Measurements from ENCODE around the gene AKAP8L.
"Not testable (repeated sequence)": the region's sequence is repeated elsewhere in the genome, so short reads cannot be mapped to it uniquely, and the experiment has no call there.

Gene AKAP8L

GRCh38 chr19:15378534-15379082 lies 40.2 kb downstream of the AKAP8L start:
- DNase-seq: no peak

- DNase-seq: no peak
Measured at GRCh38 chr19:15374796-15375440, 43.9 kb downstream of the AKAP8L start.

- no peak for DNase-seq
Measured at GRCh38 chr19:15374105-15374651, 44.6 kb downstream of the AKAP8L start.

- DNase-seq: no peak
Measured at GRCh38 chr19:15373644-15374043, 45.1 kb downstream of the AKAP8L start.

- DNase-seq: no peak
Measured at GRCh38 chr19:15372891-15373301, 45.9 kb downstream of the AKAP8L start.

- no peak for DNase-seq
Measured at GRCh38 chr19:15372470-15372869, 46.3 kb downstream of the AKAP8L start.

GRCh38 chr19:15371786-15372380 lies 46.9 kb downstream of the AKAP8L start:
- DNase-seq: no peak

- no peak for DNase-seq
Measured at GRCh38 chr19:15371119-15371518, 47.7 kb downstream of the AKAP8L start.

- DNase-seq: no peak
Measured at GRCh38 chr19:15369594-15369891, 49.2 kb downstream of the AKAP8L start.

- DNase-seq: no peak
Measured at GRCh38 chr19:15368798-15369593, 49.8 kb downstream of the AKAP8L start.

GRCh38 chr19:15368051-15368632 lies 50.6 kb downstream of the AKAP8L start:
- DNase-seq: no peak

GRCh38 chr19:15367439-15367838 lies 51.3 kb downstream of the AKAP8L start:
- no peak for DNase-seq

GRCh38 chr19:15365264-15365663 lies 53.5 kb downstream of the AKAP8L start:
- no peak for DNase-seq

- not testable (repeated sequence) for DNase-seq
Measured at GRCh38 chr19:15363791-15364190, 55.0 kb downstream of the AKAP8L start.

GRCh38 chr19:15363048-15363447 lies 55.7 kb downstream of the AKAP8L start:
- not testable (repeated sequence) for DNase-seq

GRCh38 chr19:15360015-15360414 lies 58.8 kb downstream of the AKAP8L start:
- DNase-seq: not testable (repeated sequence)

GRCh38 chr19:15358918-15359317 lies 59.9 kb downstream of the AKAP8L start:
- DNase-seq: peak; percentile 32

GRCh38 chr19:15357906-15358305 lies 60.9 kb downstream of the AKAP8L start:
- DNase-seq: no peak

GRCh38 chr19:15354566-15355296 lies 64.1 kb downstream of the AKAP8L start:
- DNase-seq: no peak

- DNase-seq: no peak
Measured at GRCh38 chr19:15353908-15354307, 64.9 kb downstream of the AKAP8L start.

GRCh38 chr19:15352535-15352934 lies 66.3 kb downstream of the AKAP8L start:
- DNase-seq: not testable (repeated sequence)

GRCh38 chr19:15341328-15341727 lies 77.5 kb downstream of the AKAP8L start:
- not testable (repeated sequence) for DNase-seq
